ENCODE data around the gene MED19. TPM values are rescaled to one million over a fixed set of nuclear protein-coding genes. Genes with fewer than 3 reads are reported as not detected.

The MED19 gene

GRCh38 chr11:57667117-57667735 is 44.8 kb downstream of the MED19 start:
- no peaks in the 10 kb centered on the region for H3K27me3 ChIP-seq (ENCODE audit: control insufficient read depth, insufficient read depth, low read length)
- H3K36me3 ChIP-seq (ENCODE audit: insufficient read depth, low read length) = peaks cover 10% of the 10 kb centered on the region
- peaks cover 16% of the 10 kb centered on the region for H3K4me1 ChIP-seq (ENCODE audit: control insufficient read depth, insufficient read depth, low read length)
- peak overlapping the region; percentile 92 for H3K4me3 ChIP-seq (ENCODE audit: low read length)
- H3K9ac ChIP-seq (ENCODE audit: low read depth, low read length) = peak overlapping the region; percentile 95
- H3K4me2 ChIP-seq (ENCODE audit: low read length) = peak overlapping the region; percentile 87
- no peaks in the 10 kb centered on the region for H3K9me3 ChIP-seq (replicated peaks; ENCODE audit: low read length)

GRCh38 chr11:57663975-57664374 is 48.0 kb downstream of the MED19 start:
- Histone ChIP-seq H3K4me1 (ENCODE audit: control insufficient read depth, insufficient read depth, low read length) (peaks cover 7% of the 10 kb centered on the region), H3K4me2 (ENCODE audit: low read length) (no peak overlapping the region), H3K9ac (ENCODE audit: low read depth, low read length) (no peak overlapping the region), H3K9me3 (replicated peaks; ENCODE audit: low read length) (no peaks in the 10 kb centered on the region), H3K27me3 (ENCODE audit: control insufficient read depth, insufficient read depth, low read length) (no peaks in the 10 kb centered on the region), H3K4me3 (ENCODE audit: low read length) (no peak overlapping the region), H3K36me3 (ENCODE audit: insufficient read depth, low read length) (peaks cover 26% of the 10 kb centered on the region)

GRCh38 chr11:57662893-57663292 is 49.1 kb downstream of the MED19 start:
- Histone ChIP-seq H3K27me3 (ENCODE audit: control insufficient read depth, insufficient read depth, low read length) (no peaks in the 10 kb centered on the region), H3K4me1 (ENCODE audit: control insufficient read depth, insufficient read depth, low read length) (peaks cover 9% of the 10 kb centered on the region), H3K36me3 (ENCODE audit: insufficient read depth, low read length) (peaks cover 26% of the 10 kb centered on the region), H3K4me2 (ENCODE audit: low read length) (no peak overlapping the region), H3K9me3 (replicated peaks; ENCODE audit: low read length) (no peaks in the 10 kb centered on the region), H3K9ac (ENCODE audit: low read depth, low read length) (no peak overlapping the region), H3K4me3 (ENCODE audit: low read length) (no peak overlapping the region)

GRCh38 chr11:57659669-57660068 is 52.3 kb downstream of the MED19 start:
- H3K4me3 ChIP-seq (ENCODE audit: low read length) = no peak overlapping the region
- peaks cover 26% of the 10 kb centered on the region for H3K36me3 ChIP-seq (ENCODE audit: insufficient read depth, low read length)
- no peak overlapping the region for H3K4me2 ChIP-seq (ENCODE audit: low read length)
- H3K4me1 ChIP-seq (ENCODE audit: control insufficient read depth, insufficient read depth, low read length) = peaks cover 10% of the 10 kb centered on the region
- no peak overlapping the region for H3K9ac ChIP-seq (ENCODE audit: low read depth, low read length)
- H3K27me3 ChIP-seq (ENCODE audit: control insufficient read depth, insufficient read depth, low read length) = no peaks in the 10 kb centered on the region
- no peaks in the 10 kb centered on the region for H3K9me3 ChIP-seq (replicated peaks; ENCODE audit: low read length)

GRCh38 chr11:57658023-57658361 is 54.0 kb downstream of the MED19 start:
- Histone ChIP-seq H3K9me3 (replicated peaks; ENCODE audit: low read length) (no peaks in the 10 kb centered on the region), H3K4me3 (ENCODE audit: low read length) (peak overlapping the region; percentile 87), H3K9ac (ENCODE audit: low read depth, low read length) (peak overlapping the region; percentile 90), H3K4me2 (ENCODE audit: low read length) (peak overlapping the region; percentile 80), H3K36me3 (ENCODE audit: insufficient read depth, low read length) (peaks cover 26% of the 10 kb centered on the region), H3K27me3 (ENCODE audit: control insufficient read depth, insufficient read depth, low read length) (no peaks in the 10 kb centered on the region), H3K4me1 (ENCODE audit: control insufficient read depth, insufficient read depth, low read length) (peaks cover 10% of the 10 kb centered on the region)

GRCh38 chr11:57657194-57658022 is 54.6 kb downstream of the MED19 start, which contains the start of gene CLP1:
TSS of gene CLP1 (plus strand) at chr11:57657762. CDS start at chr11:57659477, 1,715 bp downstream.
- H3K9me3 ChIP-seq (replicated peaks; ENCODE audit: low read length) = no peaks in the 10 kb centered on the region
- H3K4me1 ChIP-seq (ENCODE audit: control insufficient read depth, insufficient read depth, low read length) = peaks cover 10% of the 10 kb centered on the region
- peak within 1 kb of the TSS; percentile 90 for H3K9ac ChIP-seq (ENCODE audit: low read depth, low read length)
- peak within 1 kb of the TSS; percentile 84 for H3K4me2 ChIP-seq (ENCODE audit: low read length)
- no peaks in the 10 kb centered on the region for H3K27me3 ChIP-seq (ENCODE audit: control insufficient read depth, insufficient read depth, low read length)
- peaks cover 22% of the 10 kb centered on the region for H3K36me3 ChIP-seq (ENCODE audit: insufficient read depth, low read length)
- H3K4me3 ChIP-seq (ENCODE audit: low read length) = peak within 1 kb of the TSS; percentile 87

GRCh38 chr11:57656885-57657193 is 55.2 kb downstream of the MED19 start:
- H3K9me3 ChIP-seq (replicated peaks; ENCODE audit: low read length) = no peaks in the 10 kb centered on the region
- peak overlapping the region; percentile 84 for H3K4me2 ChIP-seq (ENCODE audit: low read length)
- peaks cover 10% of the 10 kb centered on the region for H3K4me1 ChIP-seq (ENCODE audit: control insufficient read depth, insufficient read depth, low read length)
- peak overlapping the region; percentile 90 for H3K9ac ChIP-seq (ENCODE audit: low read depth, low read length)
- H3K36me3 ChIP-seq (ENCODE audit: insufficient read depth, low read length) = peaks cover 21% of the 10 kb centered on the region
- no peaks in the 10 kb centered on the region for H3K27me3 ChIP-seq (ENCODE audit: control insufficient read depth, insufficient read depth, low read length)
- H3K4me3 ChIP-seq (ENCODE audit: low read length) = peak overlapping the region; percentile 69

Small RNAs within 50 kb of the gene (small RNA-seq; reads per million reads assigned to genes)
- gene TMX2-CTNND1 = not detected
